Measurements from ENCODE around the gene ASPRV1.
"Not testable (repeated sequence)": the region's sequence is repeated elsewhere in the genome, so short reads cannot be mapped to it uniquely, and the experiment has no call there.

The ASPRV1 gene

GRCh38 chr2:69961496-69961895 lies at the start of gene ASPRV1:
Gene ASPRV1 (minus strand): TSS chr2:69961631. CDS start chr2:69961436, 195 bp downstream.
- DNase-seq = no peak

- no peak for DNase-seq
Measured at GRCh38 chr2:70010576-70011111, 49.2 kb upstream of the ASPRV1 start.

- DNase-seq = peak; percentile 66
Measured at GRCh38 chr2:70009762-70010575, 48.5 kb upstream of the ASPRV1 start.

- DNase-seq = no peak
Measured at GRCh38 chr2:70008290-70008689, 46.9 kb upstream of the ASPRV1 start.

GRCh38 chr2:70007151-70007550 lies 45.7 kb upstream of the ASPRV1 start:
- DNase-seq = no peak

GRCh38 chr2:70006447-70006784 lies 45.0 kb upstream of the ASPRV1 start:
- DNase-seq = no peak

- no peak for DNase-seq
Measured at GRCh38 chr2:70005752-70006446, 44.5 kb upstream of the ASPRV1 start.

- no peak for DNase-seq
Measured at GRCh38 chr2:70005216-70005615, 43.8 kb upstream of the ASPRV1 start.

- DNase-seq = no peak
Measured at GRCh38 chr2:70003093-70003830, 41.8 kb upstream of the ASPRV1 start.

GRCh38 chr2:70002241-70002899 lies 40.9 kb upstream of the ASPRV1 start:
- no peak for DNase-seq

GRCh38 chr2:70000529-70000928 lies 39.1 kb upstream of the ASPRV1 start:
- not testable (repeated sequence) for DNase-seq

GRCh38 chr2:69998761-69999160 lies 37.3 kb upstream of the ASPRV1 start:
- DNase-seq = no peak

- DNase-seq = peak; percentile 62
Measured at GRCh38 chr2:69997015-69997830, 35.8 kb upstream of the ASPRV1 start.

- DNase-seq = no peak
Measured at GRCh38 chr2:69995511-69995910, 34.1 kb upstream of the ASPRV1 start.

GRCh38 chr2:69994166-69994565 lies 32.7 kb upstream of the ASPRV1 start:
- DNase-seq = no peak

- DNase-seq = no peak
Measured at GRCh38 chr2:69993708-69994107, 32.3 kb upstream of the ASPRV1 start.

GRCh38 chr2:69993048-69993565 lies 31.7 kb upstream of the ASPRV1 start:
- DNase-seq = no peak

GRCh38 chr2:69992310-69993047 lies 31.0 kb upstream of the ASPRV1 start:
- DNase-seq = no peak

GRCh38 chr2:69989441-69990105 lies 28.1 kb upstream of the ASPRV1 start:
- DNase-seq = no peak

- DNase-seq = no peak
Measured at GRCh38 chr2:69989009-69989408, 27.6 kb upstream of the ASPRV1 start.

Data from CD4-positive, alpha-beta T cell treated with Interferon gamma for 1 hour (primary cell).